ENCODE results near the gene FAM13B.
A peak's percentile ranks its signal among the peaks of the same experiment; 100 is the strongest.
"Not testable (repeated sequence)": the region's sequence is repeated elsewhere in the genome, so short reads cannot be mapped to it uniquely, and the experiment has no call there.

Gene FAM13B

GRCh38 chr5:138032572-138033385, at the start of gene FAM13B:
FAM13B (minus strand) TSS chr5:138033079; CDS start chr5:138019111, 13,968 bp downstream.
- Histone ChIP-seq H3K9ac (ENCODE audit: low read length in 2 of 2) (peak within 1 kb of the TSS; percentile 96 to 98), H3K4me3 (ENCODE audit: low read length in 2 of 2) (peak within 1 kb of the TSS; percentile 80 to 98), H3K27me3 (ENCODE audit: control insufficient read depth in 1 of 2, insufficient read depth in 2 of 2, low read length in 2 of 2) (no peaks in the 10 kb centered on the region), H3K36me3 (ENCODE audit: control insufficient read depth in 2 of 2, insufficient read depth in 2 of 2, low read length in 2 of 2) (no peaks in the 10 kb centered on the region), H3K27ac (ENCODE audit: low read length) (peak within 1 kb of the TSS; percentile 98), H3K4me1 (ENCODE audit: control insufficient read depth, insufficient read depth, low read length) (peaks cover 26% of the 10 kb centered on the region), H3K9me3 (ENCODE audit: control insufficient read depth in 2 of 2, low read length in 2 of 2) (no peaks in the 10 kb centered on the region)

GRCh38 chr5:138082033-138082432, 49.2 kb upstream of the FAM13B start:
- Histone ChIP-seq H3K9ac (ENCODE audit: low read length in 2 of 2) (no peak overlapping the region), H3K27me3 (ENCODE audit: control insufficient read depth in 1 of 2, insufficient read depth in 2 of 2, low read length in 2 of 2) (no peaks in the 10 kb centered on the region), H3K4me3 (ENCODE audit: low read length in 2 of 2) (no peak overlapping the region), H3K27ac (ENCODE audit: low read length) (no peak overlapping the region), H3K4me1 (ENCODE audit: control insufficient read depth, insufficient read depth, low read length) (no peaks in the 10 kb centered on the region), H3K36me3 (ENCODE audit: control insufficient read depth in 2 of 2, insufficient read depth in 2 of 2, low read length in 2 of 2) (no peaks in the 10 kb centered on the region), H3K9me3 (ENCODE audit: control insufficient read depth in 2 of 2, low read length in 2 of 2) (no peaks in the 10 kb centered on the region)

- Histone ChIP-seq H3K36me3 (ENCODE audit: control insufficient read depth in 2 of 2, insufficient read depth in 2 of 2, low read length in 2 of 2) (no peaks in the 10 kb centered on the region), H3K9ac (ENCODE audit: low read length in 2 of 2) (no peak overlapping the region), H3K4me1 (ENCODE audit: control insufficient read depth, insufficient read depth, low read length) (no peaks in the 10 kb centered on the region), H3K9me3 (ENCODE audit: control insufficient read depth in 2 of 2, low read length in 2 of 2) (no peaks in the 10 kb centered on the region), H3K27me3 (ENCODE audit: control insufficient read depth in 1 of 2, insufficient read depth in 2 of 2, low read length in 2 of 2) (no peaks in the 10 kb centered on the region), H3K27ac (ENCODE audit: low read length) (no peak overlapping the region), H3K4me3 (ENCODE audit: low read length in 2 of 2) (no peak overlapping the region)
Measured at GRCh38 chr5:138078006-138078643, 45.2 kb upstream of the FAM13B start.

- no peak overlapping the region for H3K27ac ChIP-seq (ENCODE audit: low read length)
- no peaks in the 10 kb centered on the region for H3K4me1 ChIP-seq (ENCODE audit: control insufficient read depth, insufficient read depth, low read length)
- no peak overlapping the region for H3K4me3 ChIP-seq (ENCODE audit: low read length in 2 of 2)
- H3K27me3 ChIP-seq (ENCODE audit: control insufficient read depth in 1 of 2, insufficient read depth in 2 of 2, low read length in 2 of 2), result no peaks in the 10 kb centered on the region
- H3K9ac ChIP-seq (ENCODE audit: low read length in 2 of 2), result no peak overlapping the region
- H3K9me3 ChIP-seq (ENCODE audit: control insufficient read depth in 2 of 2, low read length in 2 of 2), result no peaks in the 10 kb centered on the region
- H3K36me3 ChIP-seq (ENCODE audit: control insufficient read depth in 2 of 2, insufficient read depth in 2 of 2, low read length in 2 of 2), result no peaks in the 10 kb centered on the region
Measured at GRCh38 chr5:138077064-138077696, 44.3 kb upstream of the FAM13B start.

GRCh38 chr5:138070026-138070425, 37.1 kb upstream of the FAM13B start:
- H3K27me3 ChIP-seq (ENCODE audit: control insufficient read depth in 1 of 2, insufficient read depth in 2 of 2, low read length in 2 of 2); H3K4me3 ChIP-seq (ENCODE audit: low read length in 2 of 2); H3K9me3 ChIP-seq (ENCODE audit: control insufficient read depth in 2 of 2, low read length in 2 of 2); H3K4me1 ChIP-seq (ENCODE audit: control insufficient read depth, insufficient read depth, low read length); H3K9ac ChIP-seq (ENCODE audit: low read length in 2 of 2); H3K36me3 ChIP-seq (ENCODE audit: control insufficient read depth in 2 of 2, insufficient read depth in 2 of 2, low read length in 2 of 2); H3K27ac ChIP-seq (ENCODE audit: low read length): not testable (repeated sequence)

GRCh38 chr5:138068742-138069600, 36.1 kb upstream of the FAM13B start:
- no peak overlapping the region for H3K4me3 ChIP-seq (ENCODE audit: low read length in 2 of 2)
- H3K9ac ChIP-seq (ENCODE audit: low read length in 2 of 2), result no peak overlapping the region
- H3K27ac ChIP-seq (ENCODE audit: low read length), result no peak overlapping the region
- no peaks in the 10 kb centered on the region for H3K9me3 ChIP-seq (ENCODE audit: control insufficient read depth in 2 of 2, low read length in 2 of 2)
- peaks cover 3% of the 10 kb centered on the region for H3K4me1 ChIP-seq (ENCODE audit: control insufficient read depth, insufficient read depth, low read length)
- H3K36me3 ChIP-seq (ENCODE audit: control insufficient read depth in 2 of 2, insufficient read depth in 2 of 2, low read length in 2 of 2), result no peaks in the 10 kb centered on the region
- no peaks in the 10 kb centered on the region for H3K27me3 ChIP-seq (ENCODE audit: control insufficient read depth in 1 of 2, insufficient read depth in 2 of 2, low read length in 2 of 2)

GRCh38 chr5:138067945-138068344, 35.1 kb upstream of the FAM13B start:
- H3K9ac ChIP-seq (ENCODE audit: low read length in 2 of 2), result no peak overlapping the region
- H3K4me3 ChIP-seq (ENCODE audit: low read length in 2 of 2), result no peak overlapping the region
- H3K27ac ChIP-seq (ENCODE audit: low read length), result no peak overlapping the region
- H3K27me3 ChIP-seq (ENCODE audit: control insufficient read depth in 1 of 2, insufficient read depth in 2 of 2, low read length in 2 of 2), result no peaks in the 10 kb centered on the region
- peaks cover 3% of the 10 kb centered on the region for H3K4me1 ChIP-seq (ENCODE audit: control insufficient read depth, insufficient read depth, low read length)
- no peaks in the 10 kb centered on the region for H3K9me3 ChIP-seq (ENCODE audit: control insufficient read depth in 2 of 2, low read length in 2 of 2)
- H3K36me3 ChIP-seq (ENCODE audit: control insufficient read depth in 2 of 2, insufficient read depth in 2 of 2, low read length in 2 of 2), result no peaks in the 10 kb centered on the region

- Histone ChIP-seq H3K9ac (ENCODE audit: low read length in 2 of 2) (no peak overlapping the region), H3K4me1 (ENCODE audit: control insufficient read depth, insufficient read depth, low read length) (peaks cover 3% of the 10 kb centered on the region), H3K27ac (ENCODE audit: low read length) (no peak overlapping the region), H3K9me3 (ENCODE audit: control insufficient read depth in 2 of 2, low read length in 2 of 2) (no peaks in the 10 kb centered on the region), H3K27me3 (ENCODE audit: control insufficient read depth in 1 of 2, insufficient read depth in 2 of 2, low read length in 2 of 2) (no peaks in the 10 kb centered on the region), H3K4me3 (ENCODE audit: low read length in 2 of 2) (no peak overlapping the region), H3K36me3 (ENCODE audit: control insufficient read depth in 2 of 2, insufficient read depth in 2 of 2, low read length in 2 of 2) (no peaks in the 10 kb centered on the region)
Measured at GRCh38 chr5:138065102-138065501, 32.2 kb upstream of the FAM13B start.

GRCh38 chr5:138064526-138064925, 31.6 kb upstream of the FAM13B start:
- peaks cover 3% of the 10 kb centered on the region for H3K4me1 ChIP-seq (ENCODE audit: control insufficient read depth, insufficient read depth, low read length)
- no peak overlapping the region for H3K27ac ChIP-seq (ENCODE audit: low read length)
- H3K9ac ChIP-seq (ENCODE audit: low read length in 2 of 2), result no peak overlapping the region
- no peaks in the 10 kb centered on the region for H3K9me3 ChIP-seq (ENCODE audit: control insufficient read depth in 2 of 2, low read length in 2 of 2)
- H3K4me3 ChIP-seq (ENCODE audit: low read length in 2 of 2), result no peak overlapping the region
- H3K36me3 ChIP-seq (ENCODE audit: control insufficient read depth in 2 of 2, insufficient read depth in 2 of 2, low read length in 2 of 2), result no peaks in the 10 kb centered on the region
- H3K27me3 ChIP-seq (ENCODE audit: control insufficient read depth in 1 of 2, insufficient read depth in 2 of 2, low read length in 2 of 2), result no peaks in the 10 kb centered on the region

GRCh38 chr5:138054847-138055558, 22.1 kb upstream of the FAM13B start:
- Histone ChIP-seq H3K27ac (ENCODE audit: low read length) (no peak overlapping the region), H3K4me1 (ENCODE audit: control insufficient read depth, insufficient read depth, low read length) (no peaks in the 10 kb centered on the region), H3K9me3 (ENCODE audit: control insufficient read depth in 2 of 2, low read length in 2 of 2) (no peaks in the 10 kb centered on the region), H3K9ac (ENCODE audit: low read length in 2 of 2) (no peak overlapping the region), H3K4me3 (ENCODE audit: low read length in 2 of 2) (no peak overlapping the region), H3K36me3 (ENCODE audit: control insufficient read depth in 2 of 2, insufficient read depth in 2 of 2, low read length in 2 of 2) (no peaks in the 10 kb centered on the region), H3K27me3 (ENCODE audit: control insufficient read depth in 1 of 2, insufficient read depth in 2 of 2, low read length in 2 of 2) (peaks cover 0 to 2% of the 10 kb centered on the region in 2 donors)
